ENCODE measurements around the gene TBC1D22A.
A peak's percentile ranks its signal among the peaks of the same experiment; 100 is the strongest.
"Not testable (repeated sequence)": the region's sequence is repeated elsewhere in the genome, so short reads cannot be mapped to it uniquely, and the experiment has no call there.

TBC1D22A gene

DNA sequence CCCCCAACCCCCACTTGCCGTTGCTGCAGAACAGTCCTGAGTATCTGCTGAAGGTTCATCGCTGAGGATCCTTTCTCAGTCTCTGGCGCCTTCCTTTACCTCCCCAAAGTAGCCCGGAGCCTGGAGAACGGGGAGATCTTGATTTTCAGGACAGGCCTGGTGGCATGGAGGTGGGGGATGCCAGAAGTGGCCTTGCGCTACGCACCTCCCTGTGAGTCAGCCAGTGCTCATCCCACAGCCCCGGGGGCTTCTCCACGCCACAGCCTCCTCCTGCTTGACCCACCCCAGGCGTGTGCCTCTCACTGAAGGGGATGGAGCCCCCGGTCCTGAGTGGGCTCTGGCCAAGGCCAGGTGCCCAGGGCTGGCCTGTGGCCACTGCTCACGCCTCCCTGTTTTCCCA lies 339.6 kb downstream of the TBC1D22A start:
- FAIRE-seq (no peak), DNase-seq (ENCODE audit: insufficient read length, low spot score) (no peak)

DNA sequence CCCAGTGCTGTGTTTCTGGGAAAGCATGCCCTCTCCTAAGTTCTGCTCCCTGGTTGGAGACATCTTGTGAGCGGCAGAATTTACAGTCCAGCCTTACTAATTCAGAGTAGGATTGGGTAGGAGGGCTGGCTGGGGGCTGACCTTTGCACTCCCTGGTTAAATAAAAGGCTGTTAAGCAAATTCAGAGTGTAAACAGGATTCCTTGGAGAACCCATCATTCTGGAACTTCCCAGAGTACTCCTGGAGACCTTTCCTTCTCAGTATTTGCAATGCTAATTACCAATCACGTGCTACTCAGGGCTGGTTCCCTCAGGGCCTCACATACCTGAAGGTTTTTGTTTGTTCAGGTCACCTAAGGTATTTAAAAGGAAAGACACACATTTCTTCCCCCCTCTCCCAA lies 340.2 kb downstream of the TBC1D22A start:
- DNase-seq (ENCODE audit: insufficient read length, low spot score) (no peak), FAIRE-seq (no peak)

DNA sequence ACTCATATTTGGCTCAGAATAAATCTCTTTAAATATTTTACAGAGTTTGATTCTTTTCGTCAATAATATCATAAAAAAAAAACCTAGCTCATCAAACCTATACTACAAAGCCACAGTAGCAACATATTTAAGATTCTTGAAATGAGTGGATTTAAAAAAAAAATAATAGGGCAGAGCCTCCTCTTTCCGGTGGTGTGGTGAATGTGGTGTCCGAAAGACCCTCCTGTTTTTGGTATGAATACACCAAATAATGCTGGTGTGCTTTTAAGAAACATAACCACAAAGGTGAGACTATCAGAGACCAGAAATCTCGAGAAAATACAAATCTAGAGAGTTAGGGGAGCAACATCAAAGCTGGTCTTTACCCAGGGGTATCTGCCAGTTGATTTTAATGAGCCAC lies 342.6 kb downstream of the TBC1D22A start:
- no peak for DNase-seq (ENCODE audit: insufficient read length, low spot score)

DNA sequence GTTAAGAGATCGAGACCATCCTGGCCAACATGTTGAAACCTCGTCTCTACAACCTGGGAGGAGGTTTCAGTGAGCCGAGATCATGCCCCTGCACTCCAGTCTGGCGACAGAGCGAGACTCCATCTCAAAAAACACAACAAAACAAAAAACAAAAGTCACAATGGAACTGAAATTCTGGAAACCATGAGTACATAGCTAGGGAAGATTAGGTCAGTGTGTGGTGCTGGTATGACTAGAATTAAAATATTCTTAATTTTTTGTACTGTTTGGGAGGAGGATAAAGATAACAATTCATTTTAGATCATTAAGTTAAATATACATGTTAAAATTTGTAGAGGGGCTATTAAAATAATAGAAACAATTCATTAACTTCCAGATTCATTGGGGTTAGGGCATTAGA lies 344.4 kb downstream of the TBC1D22A start:
- DNase-seq (ENCODE audit: insufficient read length, low spot score) (no peak), FAIRE-seq (no peak)

More for the DNA sequence above, 342.6 kb downstream of the TBC1D22A start:
- no peak for FAIRE-seq

DNA sequence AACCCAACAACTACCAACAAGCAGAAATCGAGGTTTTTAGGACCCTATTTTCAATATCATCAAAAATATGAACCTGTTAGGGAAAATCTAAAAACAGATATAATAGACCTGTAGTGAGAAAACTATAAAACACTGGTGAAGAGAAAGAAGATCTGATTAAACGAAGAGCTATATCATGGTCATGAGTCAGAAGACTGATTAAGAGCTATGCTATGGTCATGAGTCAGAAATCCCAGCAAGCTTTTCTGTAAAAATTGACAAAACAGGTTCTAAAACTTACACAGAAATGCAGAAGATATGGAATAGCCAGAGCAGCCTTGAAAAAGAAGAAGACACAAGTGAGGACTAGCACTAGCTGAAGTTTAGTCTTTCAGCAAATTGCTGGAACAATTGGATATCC lies 345.0 kb downstream of the TBC1D22A start:
- FAIRE-seq (no peak), DNase-seq (ENCODE audit: insufficient read length, low spot score) (peak; percentile 32)

DNA sequence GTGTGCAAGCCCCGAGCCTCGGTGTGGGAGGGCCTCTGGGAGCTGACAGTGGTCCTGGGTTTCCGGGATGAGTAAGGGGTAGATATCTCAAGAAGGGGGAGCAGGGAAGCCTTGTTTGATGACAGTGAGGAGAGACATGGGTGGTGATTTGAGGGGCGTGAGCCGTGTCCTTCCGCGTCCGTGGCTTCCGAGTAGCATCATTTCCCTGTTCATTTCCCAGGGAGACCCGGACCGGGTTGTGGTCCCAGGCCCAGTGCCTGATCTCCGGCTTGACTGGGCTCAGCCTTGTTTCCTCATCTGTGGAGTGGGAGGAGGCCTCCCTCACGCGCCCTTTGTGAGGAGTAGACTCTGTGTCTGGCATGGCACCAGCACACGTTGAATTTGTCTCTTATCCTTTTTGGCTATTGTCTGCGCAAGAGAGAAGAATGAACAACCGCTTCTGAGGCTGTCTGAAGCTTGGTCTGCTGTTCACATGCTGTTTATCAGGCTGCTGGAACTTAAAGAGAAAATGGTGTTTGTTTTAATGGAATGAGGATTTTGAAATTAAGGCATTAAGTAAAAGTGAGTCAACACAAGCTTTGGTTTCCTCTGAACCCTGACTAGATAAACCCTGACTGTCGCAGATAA lies 348.5 kb downstream of the TBC1D22A start:
- no peak for FAIRE-seq
- DNase-seq (ENCODE audit: insufficient read length, low spot score) = no peak

DNA sequence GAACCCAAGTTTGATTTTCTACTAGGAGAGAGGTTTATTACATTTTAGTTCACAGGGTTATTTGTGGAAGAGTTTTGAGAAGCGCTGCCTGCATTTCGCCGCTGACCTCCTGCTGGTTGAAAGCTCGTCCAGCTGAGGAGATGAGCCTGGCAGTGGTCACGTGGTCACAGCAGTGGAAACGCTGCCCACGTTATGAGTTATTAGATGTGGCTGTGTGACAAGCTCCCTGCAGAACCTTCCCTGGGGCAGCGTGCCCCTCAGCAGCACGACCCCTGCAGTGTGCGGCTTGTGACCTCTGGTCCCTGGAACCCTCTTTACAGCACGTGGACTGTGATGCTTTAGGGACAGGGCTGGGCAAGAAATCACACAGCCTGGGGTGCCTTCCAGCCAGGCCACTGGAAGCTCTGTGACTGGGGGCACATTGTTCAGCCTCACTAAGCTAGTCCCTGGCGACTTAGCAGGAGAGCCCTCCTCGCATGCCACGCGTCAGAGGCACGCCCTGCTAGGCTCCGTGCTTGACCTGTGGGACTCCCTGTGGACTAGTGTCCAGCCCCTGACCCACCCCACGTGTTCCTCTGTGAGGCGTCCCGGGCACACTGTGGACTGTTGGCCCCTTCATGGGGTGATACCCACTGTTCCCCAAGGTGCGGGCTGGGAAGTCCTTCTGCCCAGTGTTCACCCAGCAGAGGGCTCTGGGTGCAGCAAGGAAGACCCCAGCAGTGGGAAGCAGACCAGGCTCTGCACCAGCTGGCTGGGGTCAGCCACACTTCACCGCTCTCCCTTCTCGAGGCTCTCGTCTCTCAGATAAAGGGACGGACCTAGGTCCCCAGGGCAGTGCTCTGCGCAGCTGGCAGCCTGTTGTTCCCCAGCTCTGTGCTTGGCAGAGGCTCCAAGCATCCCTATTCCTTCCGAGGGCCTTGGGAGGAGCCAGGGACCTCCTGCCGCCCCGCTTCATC lies 349.5 kb downstream of the TBC1D22A start:
- DNase-seq (ENCODE audit: insufficient read length, low spot score) (no peak), FAIRE-seq (no peak)

DNA sequence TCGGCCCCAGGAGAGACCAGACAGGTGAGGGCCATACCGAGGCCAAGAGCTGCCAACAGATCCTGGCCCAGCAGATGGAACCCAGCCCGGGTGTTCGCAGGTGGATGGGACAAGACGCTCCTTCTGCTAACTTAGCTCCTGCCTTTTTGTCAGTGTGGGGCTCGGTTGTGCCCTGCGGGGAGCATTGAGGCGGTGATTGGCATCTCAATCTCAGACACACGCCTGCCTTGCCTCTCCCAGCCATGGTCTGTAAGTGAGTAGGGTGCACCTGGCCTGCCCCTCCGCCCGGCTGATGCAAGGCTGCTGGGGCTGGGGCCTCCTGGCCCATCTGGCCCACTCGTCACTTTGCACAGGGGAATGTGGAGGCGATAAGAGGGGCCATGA lies 350.1 kb downstream of the TBC1D22A start:
- no peak for DNase-seq (ENCODE audit: insufficient read length, low spot score)

DNA sequence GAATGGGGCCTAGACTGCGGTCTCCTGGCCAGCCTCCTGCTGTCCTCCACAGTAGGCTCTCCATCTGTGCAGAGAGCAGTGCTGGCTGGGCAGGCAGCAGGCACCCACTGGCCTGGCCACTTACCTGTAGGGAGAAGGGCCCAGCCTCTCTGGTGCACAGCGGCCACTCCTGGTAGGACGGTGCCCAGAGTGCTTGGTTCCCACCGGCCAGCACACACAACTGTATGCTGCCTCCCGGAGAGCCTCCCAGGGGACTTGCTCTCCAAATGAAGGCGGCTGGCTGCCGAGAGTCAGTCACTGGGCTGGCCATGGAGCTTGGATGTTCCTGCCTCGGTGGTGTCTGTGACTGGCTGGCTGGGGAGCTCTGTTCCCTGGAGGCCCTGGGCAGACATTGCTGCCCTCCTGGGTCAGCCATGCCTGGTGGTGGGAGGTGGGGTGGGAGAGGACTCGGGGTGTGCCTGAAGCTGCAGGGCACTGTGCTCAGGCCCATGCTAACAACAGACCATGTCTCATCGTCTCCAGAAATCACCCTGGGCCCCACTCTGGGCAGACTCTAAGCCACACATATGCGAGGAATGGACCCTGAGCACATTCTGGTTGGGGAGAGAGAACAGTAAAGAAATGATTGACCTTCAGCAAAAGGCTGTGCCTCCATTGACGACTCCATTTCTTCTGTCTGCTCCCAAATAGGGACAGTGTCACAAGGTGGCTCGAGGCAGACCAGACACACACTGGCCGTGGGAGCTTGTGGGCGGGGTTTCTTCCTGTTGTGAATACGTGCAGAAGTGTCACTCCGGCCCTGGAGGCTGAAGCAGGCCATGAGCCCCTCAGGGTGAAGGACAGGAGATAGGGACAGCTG lies 350.8 kb downstream of the TBC1D22A start:
- FAIRE-seq (no peak), DNase-seq (ENCODE audit: insufficient read length, low spot score) (no peak)

More for the DNA sequence above, 350.1 kb downstream of the TBC1D22A start:
- FAIRE-seq = no peak

DNA sequence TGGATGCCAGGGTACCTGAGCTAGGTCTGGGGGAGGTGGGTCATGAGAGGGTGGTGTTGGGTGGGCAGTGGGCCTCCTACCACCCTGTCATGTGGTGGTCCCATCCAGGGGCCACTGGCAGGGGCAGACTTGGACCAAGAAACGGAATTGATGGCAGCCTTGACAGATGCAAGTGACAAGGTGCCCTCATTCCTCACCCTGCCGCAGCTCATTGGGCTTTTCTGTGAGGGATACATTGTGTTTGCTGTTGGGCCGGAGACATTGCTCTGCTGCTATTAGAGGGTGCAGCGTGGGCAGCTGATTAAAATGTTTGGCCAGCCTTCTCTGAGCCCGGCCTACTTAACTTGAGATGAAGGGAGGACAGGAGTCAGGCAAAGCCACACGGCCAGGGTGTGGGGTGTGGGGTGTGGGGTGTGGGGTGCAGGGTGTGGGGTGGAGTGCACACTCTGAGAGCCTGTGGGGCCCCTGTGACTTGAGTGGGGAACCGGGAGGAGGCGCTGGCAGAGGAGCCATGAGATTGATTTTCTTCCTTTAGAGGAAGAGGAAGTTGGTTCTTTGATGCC lies 351.5 kb downstream of the TBC1D22A start:
- DNase-seq (ENCODE audit: insufficient read length, low spot score) = no peak
- no peak for FAIRE-seq

DNA sequence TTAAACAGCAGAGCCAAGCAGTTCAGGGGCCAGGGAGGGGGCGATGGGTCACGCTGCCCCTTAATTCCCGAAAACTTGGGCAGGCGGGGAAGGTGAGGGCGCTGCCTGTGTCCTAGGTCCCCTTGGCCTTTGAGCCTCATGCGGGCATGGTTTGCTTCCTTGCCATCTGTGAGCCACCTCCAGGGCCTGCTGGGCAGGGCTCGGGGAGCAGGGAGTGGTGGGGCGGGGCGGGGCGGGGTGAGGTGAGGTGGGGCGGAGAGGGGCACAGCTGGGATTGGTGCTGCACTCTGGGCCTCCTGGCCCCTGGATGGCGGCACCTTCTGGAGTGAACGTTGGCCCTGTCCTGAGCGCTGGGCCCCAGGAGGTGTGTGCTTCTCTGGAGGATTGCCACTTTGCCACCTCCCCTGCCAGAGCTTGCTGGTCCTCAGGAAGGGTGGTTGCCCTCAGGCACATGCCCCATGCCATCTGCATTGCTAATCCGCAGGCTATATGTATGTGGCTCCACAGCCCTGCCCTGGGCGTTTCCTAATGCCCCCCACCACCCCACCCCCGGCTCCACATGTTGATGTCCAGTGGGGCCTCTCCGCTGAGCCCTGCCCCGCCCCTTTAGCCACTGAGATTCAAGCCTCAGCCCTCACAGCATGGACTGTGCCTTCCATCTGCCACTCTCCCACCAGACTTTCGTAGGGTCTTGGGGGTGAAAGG lies 352.5 kb downstream of the TBC1D22A start:
- FAIRE-seq = no peak
- no peak for DNase-seq (ENCODE audit: insufficient read length, low spot score)

DNA sequence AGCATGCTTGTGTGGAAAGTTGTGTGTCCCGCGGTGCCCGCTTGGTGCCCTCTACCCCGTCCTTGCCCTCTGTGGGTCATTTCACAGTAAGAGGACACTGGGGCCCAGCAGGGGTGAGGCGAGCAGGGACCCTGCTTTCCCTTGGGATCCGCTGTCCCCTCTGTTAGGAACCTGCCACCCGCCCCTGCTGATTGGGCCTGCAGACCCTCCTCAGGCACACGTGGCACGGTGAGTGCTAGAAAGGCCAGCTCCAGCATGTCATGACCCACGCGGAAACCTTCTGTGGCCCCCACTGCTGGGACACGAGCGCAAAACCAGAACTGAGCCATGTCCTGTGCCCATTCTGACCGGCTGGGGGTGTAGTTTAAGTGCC lies 353.1 kb downstream of the TBC1D22A start:
- no peak for FAIRE-seq
- no peak for DNase-seq (ENCODE audit: insufficient read length, low spot score)

DNA sequence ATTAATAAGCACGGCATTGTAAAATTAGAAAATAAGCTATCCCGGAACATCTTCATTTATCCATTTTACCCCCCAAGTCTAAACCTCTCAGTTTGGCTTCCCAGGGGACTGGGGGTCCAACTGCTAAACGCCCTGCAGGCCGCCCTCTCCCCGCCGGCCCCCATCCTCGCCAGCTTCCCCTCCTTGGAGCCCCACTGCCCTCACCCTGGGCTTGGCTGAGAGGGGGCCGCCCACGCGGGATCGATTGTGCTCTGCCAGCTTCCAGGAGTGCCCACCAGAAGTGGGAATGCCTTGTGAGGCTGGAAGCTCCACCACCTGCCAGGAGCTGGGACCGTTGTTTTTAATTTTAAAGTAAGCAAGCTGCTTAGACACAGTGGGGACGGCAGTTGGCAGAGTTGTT lies 353.5 kb downstream of the TBC1D22A start:
- DNase-seq (ENCODE audit: insufficient read length, low spot score) (no peak), FAIRE-seq (no peak)

DNA sequence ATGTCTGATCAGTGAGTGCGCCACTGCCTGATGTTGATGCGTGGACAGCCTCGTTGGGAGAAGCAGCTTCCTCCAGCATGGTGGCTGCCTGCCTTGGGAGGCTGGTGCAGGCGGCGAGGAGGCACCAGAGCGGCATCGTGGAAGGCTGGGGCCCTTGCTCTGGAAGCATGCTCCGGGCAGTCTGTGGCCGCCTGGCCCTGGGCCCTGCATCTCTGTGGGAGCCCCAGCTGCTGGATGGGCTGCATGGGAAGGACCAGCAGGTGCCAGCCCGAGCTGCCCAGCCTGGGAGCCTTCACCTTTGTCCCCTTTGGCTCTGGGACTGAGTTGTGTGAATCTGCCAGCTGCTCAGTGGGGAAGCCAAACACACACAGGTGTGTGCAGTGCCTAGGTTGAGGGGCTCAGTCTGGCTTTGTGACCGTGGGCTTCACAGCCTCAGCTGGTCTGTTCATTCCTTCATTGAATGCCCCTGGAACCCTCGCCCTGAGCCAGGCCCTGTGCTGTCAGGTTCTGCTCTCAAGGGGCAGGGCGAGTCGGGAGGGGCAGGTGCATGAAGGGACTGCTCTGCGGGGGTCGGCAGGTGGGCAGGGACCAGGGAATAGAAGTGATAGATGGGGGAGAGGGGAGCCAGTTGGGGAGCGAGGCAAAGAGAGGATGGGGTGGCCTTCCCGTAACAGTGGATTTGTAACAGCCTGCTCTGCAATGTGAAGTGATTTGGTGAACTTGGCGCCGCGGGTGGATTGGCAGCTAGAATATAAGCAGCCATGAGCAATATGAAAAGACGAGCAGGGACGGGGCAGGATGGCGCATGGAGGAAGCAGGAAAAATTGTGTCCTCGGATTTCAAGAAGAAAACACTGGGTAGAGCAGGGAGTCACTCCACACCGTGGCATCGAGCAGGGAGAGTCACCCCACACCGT lies 354.2 kb downstream of the TBC1D22A start:
- DNase-seq (ENCODE audit: insufficient read length, low spot score) = no peak
- no peak for FAIRE-seq

DNA sequence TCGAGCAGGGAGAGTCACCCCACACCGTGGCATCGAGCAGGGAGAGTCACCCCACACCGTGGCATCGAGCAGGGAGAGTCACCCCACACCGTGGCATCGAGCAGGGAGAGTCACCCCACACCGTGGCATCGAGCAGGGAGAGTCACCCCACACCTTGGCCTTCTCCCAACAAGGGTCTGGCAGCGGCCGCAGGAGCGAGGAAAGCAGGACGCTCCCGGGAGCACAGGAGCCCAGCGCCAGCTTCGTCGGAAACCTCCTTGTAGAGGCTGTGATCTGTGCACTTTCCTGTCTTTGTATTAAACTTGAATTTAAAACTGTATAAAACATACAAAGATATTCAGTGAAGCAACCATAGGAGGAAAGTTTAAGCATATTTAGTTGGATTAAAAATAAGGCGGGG lies 355.0 kb downstream of the TBC1D22A start:
- not testable (repeated sequence) for DNase-seq (ENCODE audit: insufficient read length, low spot score); FAIRE-seq

DNA sequence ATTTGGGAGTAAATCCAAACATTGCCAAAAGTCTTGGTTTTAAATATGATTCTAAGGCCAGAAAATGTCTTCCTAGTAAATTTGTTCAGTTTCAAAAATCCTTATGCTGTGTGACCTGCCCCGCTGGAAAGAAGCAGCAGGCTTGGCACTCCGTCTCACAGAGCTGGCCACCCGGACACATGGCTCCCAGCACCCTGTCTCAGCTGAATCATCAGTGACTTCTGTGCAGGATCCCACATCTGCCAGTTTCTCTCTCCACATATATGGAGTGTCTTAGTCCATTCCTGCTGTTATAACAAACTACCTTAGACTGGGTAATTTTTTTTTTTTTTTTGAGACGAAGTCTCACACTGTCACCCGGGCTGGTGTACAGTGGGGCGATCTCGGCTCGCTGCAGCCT lies 356.7 kb downstream of the TBC1D22A start:
- FAIRE-seq (no peak), DNase-seq (ENCODE audit: insufficient read length, low spot score) (no peak)

DNA sequence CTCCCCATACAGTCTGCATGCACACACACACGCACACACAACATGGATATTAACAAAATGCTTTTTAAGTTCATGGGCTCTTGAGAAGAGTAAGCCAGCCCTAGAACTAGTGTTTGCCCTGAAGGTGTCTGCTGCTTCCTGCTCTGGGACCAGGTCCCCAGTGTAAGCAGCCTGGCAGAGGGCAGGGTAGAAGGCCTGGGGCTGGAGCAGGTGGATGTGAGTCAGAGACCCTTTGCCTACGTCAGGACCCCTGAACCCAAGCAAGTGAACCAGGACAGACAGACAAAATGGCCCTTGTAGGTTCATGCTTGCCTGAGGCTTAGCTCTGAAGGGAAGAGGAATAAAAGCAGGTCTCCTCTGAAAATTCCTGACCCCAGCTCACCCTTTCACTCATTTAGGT lies 357.9 kb downstream of the TBC1D22A start:
- FAIRE-seq = no peak
- no peak for DNase-seq (ENCODE audit: insufficient read length, low spot score)

DNA sequence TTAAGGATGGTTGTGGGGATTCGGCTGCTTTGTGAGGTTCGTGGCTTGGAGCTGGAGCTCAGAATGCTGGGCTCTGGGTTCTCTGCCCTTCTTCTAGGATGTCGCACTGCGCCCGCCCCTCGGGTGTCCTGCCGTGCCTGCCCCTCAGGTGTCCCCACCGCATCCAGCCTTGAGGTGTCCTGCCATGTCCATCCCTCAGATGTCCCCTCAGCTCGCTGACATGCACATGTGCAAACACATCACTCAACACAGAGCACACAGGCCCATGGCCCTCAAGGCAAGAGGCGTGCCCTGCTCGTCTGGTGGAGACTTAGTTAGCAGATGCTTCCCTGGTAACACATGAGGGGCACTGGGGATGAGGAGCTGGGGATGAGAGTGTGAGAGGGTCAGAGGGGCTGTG lies 359.3 kb downstream of the TBC1D22A start:
- no peak for DNase-seq (ENCODE audit: insufficient read length, low spot score)
- no peak for FAIRE-seq

DNA sequence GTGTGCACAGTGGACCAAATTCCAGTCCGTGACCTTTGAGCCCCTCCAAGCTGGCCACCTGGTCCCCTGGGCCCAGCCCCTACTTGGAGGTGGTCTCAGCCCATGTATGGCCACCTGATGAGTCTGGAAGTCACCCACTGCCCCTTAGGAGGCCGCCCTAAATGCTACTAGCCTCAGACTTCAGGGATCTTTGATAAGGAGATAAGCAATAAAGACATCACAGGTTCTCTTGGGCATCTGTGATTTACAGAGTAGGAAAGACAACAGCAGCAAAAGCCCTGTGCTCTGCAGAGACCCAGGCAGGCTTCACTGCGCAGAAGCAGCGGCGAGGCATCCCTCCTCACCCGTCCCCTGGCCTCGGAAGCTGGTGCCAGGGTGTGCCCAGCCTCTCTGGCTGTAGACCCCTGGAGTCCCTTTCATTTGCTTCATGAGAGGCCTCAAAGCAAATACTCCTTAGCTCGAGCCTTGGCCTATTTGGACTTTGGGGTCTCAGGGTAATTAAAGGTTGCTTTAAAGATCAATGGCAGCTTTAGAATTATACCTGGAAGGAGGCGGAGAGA lies 360.1 kb downstream of the TBC1D22A start:
- FAIRE-seq (no peak), DNase-seq (ENCODE audit: insufficient read length, low spot score) (no peak)

Data from HTR-8/SVneo (cell line).